ENCODE measurements around the gene MYLK4. TPM values are rescaled to one million over a fixed set of nuclear protein-coding genes. Genes with fewer than 3 reads are reported as not detected.

MYLK4 gene
- total and polyA plus RNA-seq, 2 donors (not counting 3 experiments of a cell fraction or from before 2014, with no cell fraction given), result 0.41 to 0.62 TPM

DNA sequence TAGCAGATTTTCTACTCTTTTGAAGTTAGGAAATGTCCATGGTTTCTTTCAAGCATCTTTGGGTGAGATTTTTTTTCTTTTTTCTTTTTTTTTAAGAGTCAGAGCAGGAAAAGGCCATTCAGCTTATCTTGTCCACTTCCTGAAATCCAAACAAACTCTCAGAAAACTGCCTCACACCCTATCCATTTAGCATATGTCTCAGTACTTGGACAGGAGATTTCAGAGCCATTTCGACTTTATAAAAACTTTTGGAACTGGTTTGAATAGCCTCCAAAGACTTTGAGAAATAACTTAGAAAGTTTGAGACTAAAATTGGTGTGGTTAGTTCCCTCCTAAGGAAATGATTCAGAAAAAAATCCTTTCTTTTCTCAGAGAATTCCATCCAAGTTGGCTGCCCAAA is 125.1 kb downstream of the MYLK4 start:
- Histone ChIP-seq H3K27me3 (ENCODE audit: control insufficient read depth in 2 of 2, insufficient read depth in 2 of 2, low read length in 2 of 2) (no peaks in the 10 kb centered on the region), H3K9me3 (replicated peaks; ENCODE audit: control insufficient read depth, insufficient read depth, low read length) (no peaks in the 10 kb centered on the region), H3K4me2 (ENCODE audit: insufficient read depth, low read length) (no peak overlapping the region), H3K9me1 (replicated peaks; ENCODE audit: control insufficient read depth, extremely low read depth, insufficient read depth, low read length) (no peaks in the 10 kb centered on the region), H3K27ac (ENCODE audit: insufficient read depth, low read depth, low read length) (no peak overlapping the region), H3K4me1 (ENCODE audit: control insufficient read depth, extremely low read depth, insufficient read depth, low read length) (peaks cover 14% of the 10 kb centered on the region), H3K79me2 (ENCODE audit: control insufficient read depth, insufficient read depth, low read length) (no peaks in the 10 kb centered on the region), H3K36me3 (ENCODE audit: control insufficient read depth in 2 of 2, extremely low read depth in 1 of 2, insufficient read depth in 2 of 2, low read length in 2 of 2) (no peaks in the 10 kb centered on the region), H3K9ac (replicated peaks; ENCODE audit: extremely low read depth, insufficient read depth, low read length) (no peak overlapping the region), H2AFZ (ENCODE audit: low read depth, low read length) (peak overlapping the region; percentile 30), H4K20me1 (replicated peaks; ENCODE audit: control insufficient read depth, extremely low read depth, insufficient read depth, low read length) (no peaks in the 10 kb centered on the region), H3K4me3 (replicated peaks in 1 of 3; ENCODE audit: insufficient read depth in 1 of 3, low read depth in 1 of 3, low read length in 3 of 3) (no peak overlapping the region)
- no peak for TF ChIP-seq MYC (IDR thresholded peaks at IDR 0.05; ENCODE audit: low read depth, low read length)
- no peak for TF ChIP-seq EZH2 (IDR thresholded peaks at IDR 0.05; ENCODE audit: borderline replicate concordance, low read depth, low read length, severe bottlenecking)
- TF ChIP-seq JUN (IDR thresholded peaks at IDR 0.05; ENCODE audit: borderline replicate concordance, insufficient read depth, insufficient read length, low read depth), result no peak
- TF ChIP-seq POLR2AphosphoS5 (IDR thresholded peaks at IDR 0.05; ENCODE audit: insufficient read depth, low read depth, low read length), result no peak
- TF ChIP-seq, protein P1, sequence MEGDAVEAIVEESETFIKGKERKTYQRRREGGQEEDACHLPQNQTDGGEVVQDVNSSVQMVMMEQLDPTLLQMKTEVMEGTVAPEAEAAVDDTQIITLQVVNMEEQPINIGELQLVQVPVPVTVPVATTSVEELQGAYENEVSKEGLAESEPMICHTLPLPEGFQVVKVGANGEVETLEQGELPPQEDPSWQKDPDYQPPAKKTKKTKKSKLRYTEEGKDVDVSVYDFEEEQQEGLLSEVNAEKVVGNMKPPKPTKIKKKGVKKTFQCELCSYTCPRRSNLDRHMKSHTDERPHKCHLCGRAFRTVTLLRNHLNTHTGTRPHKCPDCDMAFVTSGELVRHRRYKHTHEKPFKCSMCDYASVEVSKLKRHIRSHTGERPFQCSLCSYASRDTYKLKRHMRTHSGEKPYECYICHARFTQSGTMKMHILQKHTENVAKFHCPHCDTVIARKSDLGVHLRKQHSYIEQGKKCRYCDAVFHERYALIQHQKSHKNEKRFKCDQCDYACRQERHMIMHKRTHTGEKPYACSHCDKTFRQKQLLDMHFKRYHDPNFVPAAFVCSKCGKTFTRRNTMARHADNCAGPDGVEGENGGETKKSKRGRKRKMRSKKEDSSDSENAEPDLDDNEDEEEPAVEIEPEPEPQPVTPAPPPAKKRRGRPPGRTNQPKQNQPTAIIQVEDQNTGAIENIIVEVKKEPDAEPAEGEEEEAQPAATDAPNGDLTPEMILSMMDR (IDR thresholded peaks at IDR 0.05; ENCODE audit: extremely low read depth in 1 of 2, insufficient read depth in 1 of 2, low read depth in 1 of 2, low read length in 2 of 2), result no peak
- no peak for TF ChIP-seq POLR2A (IDR thresholded peaks at IDR 0.05; ENCODE audit: low read depth, low read length)
- TF ChIP-seq, protein P2, sequence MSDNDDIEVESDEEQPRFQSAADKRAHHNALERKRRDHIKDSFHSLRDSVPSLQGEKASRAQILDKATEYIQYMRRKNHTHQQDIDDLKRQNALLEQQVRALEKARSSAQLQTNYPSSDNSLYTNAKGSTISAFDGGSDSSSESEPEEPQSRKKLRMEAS (IDR thresholded peaks at IDR 0.05; ENCODE audit: insufficient read depth, insufficient read length), result no peak
- TF ChIP-seq FOS (IDR thresholded peaks at IDR 0.05; ENCODE audit: borderline replicate concordance, insufficient read depth, low read length), result no peak
- no peak for TF ChIP-seq GATA2 (IDR thresholded peaks at IDR 0.05; ENCODE audit: insufficient read depth, insufficient read length, low read depth, low read length)
- CTCF ChIA-PET, result no interaction called here
- intact Hi-C loops (cut with micrococcal nuclease) (no loop called here), dilution Hi-C loops (cut with MboI; ENCODE audit: extremely low pct_ligation_motif_present, low sequenced_read_pairs) (loop anchor here (25.0 kb wide), 1 partner anchor 513 kb away; no protein-coding TSS in a partner anchor)
- FAIRE-seq (no peak), DNase-seq (ENCODE audit: low read depth, low spot score) (no peak)
- no TSS peak for BruUV-seq (replicated peaks)
- POLR2A ChIA-PET, result no interaction called here
